ENCODE data around the gene DGKB. TPM values are rescaled to one million over a fixed set of nuclear protein-coding genes. Genes with fewer than 3 reads are reported as not detected.

DGKB gene
- total RNA-seq, 1 experiment from 2014 or later: not detected

- Mint-ChIP-seq H3K4me1 (ENCODE audit: insufficient read depth, unreplicated experiment) (no peaks in the 10 kb centered on the region), H3K36me3 (ENCODE audit: insufficient read depth, unreplicated experiment) (no peaks in the 10 kb centered on the region), H3K27me3 (ENCODE audit: insufficient read depth, unreplicated experiment) (peaks cover 12% of the 10 kb centered on the region), H3K9me3 (ENCODE audit: unreplicated experiment) (no peaks in the 10 kb centered on the region), H3K27ac (ENCODE audit: low read depth, unreplicated experiment) (no peak overlapping the region), H3K4me3 (ENCODE audit: unreplicated experiment) (no peak overlapping the region)
- BruUV-seq (replicated peaks): no TSS peak
- ChIA-PET POLR2A (no interaction called here), CTCF (no interaction called here)
- DNase-seq (ENCODE audit: unreplicated experiment): peak; percentile 16
- intact Hi-C loops (cut with micrococcal nuclease): loop anchor here (10.0 kb wide), 1 partner anchor 64 kb away; no protein-coding TSS in a partner anchor
- TF ChIP-seq CTCF (IDR thresholded peaks at IDR 0.05; ENCODE audit: unreplicated experiment): no peak
Observed at GRCh38 chr7:14598978-14599377, 303.6 kb downstream of the DGKB start.

- Mint-ChIP-seq H3K4me3 (ENCODE audit: unreplicated experiment) (no peak overlapping the region), H3K27ac (ENCODE audit: low read depth, unreplicated experiment) (no peak overlapping the region)
- no TSS peak for BruUV-seq (replicated peaks)
Observed at GRCh38 chr7:14596421-14596820, 306.1 kb downstream of the DGKB start.

GRCh38 chr7:14590206-14590605, 312.3 kb downstream of the DGKB start:
- Mint-ChIP-seq H3K4me1 (ENCODE audit: insufficient read depth, unreplicated experiment) (no peaks in the 10 kb centered on the region), H3K4me3 (ENCODE audit: unreplicated experiment) (no peak overlapping the region), H3K27ac (ENCODE audit: low read depth, unreplicated experiment) (no peak overlapping the region), H3K36me3 (ENCODE audit: insufficient read depth, unreplicated experiment) (no peaks in the 10 kb centered on the region), H3K27me3 (ENCODE audit: insufficient read depth, unreplicated experiment) (peaks cover 27% of the 10 kb centered on the region), H3K9me3 (ENCODE audit: unreplicated experiment) (no peaks in the 10 kb centered on the region)
- ChIA-PET POLR2A (no interaction called here), CTCF (no interaction called here)
- TF ChIP-seq CTCF (IDR thresholded peaks at IDR 0.05; ENCODE audit: unreplicated experiment): no peak
- intact Hi-C loops (cut with micrococcal nuclease): loop anchor here (10.0 kb wide), 1 partner anchor 55 kb away; no protein-coding TSS in a partner anchor
- no TSS peak for BruUV-seq (replicated peaks)
- DNase-seq (ENCODE audit: unreplicated experiment): no peak

More at GRCh38 chr7:14596421-14596820, 306.1 kb downstream of the DGKB start:
- Mint-ChIP-seq H3K27me3 (ENCODE audit: insufficient read depth, unreplicated experiment) (no peaks in the 10 kb centered on the region), H3K36me3 (ENCODE audit: insufficient read depth, unreplicated experiment) (no peaks in the 10 kb centered on the region), H3K4me1 (ENCODE audit: insufficient read depth, unreplicated experiment) (no peaks in the 10 kb centered on the region), H3K9me3 (ENCODE audit: unreplicated experiment) (no peaks in the 10 kb centered on the region)
- intact Hi-C loops (cut with micrococcal nuclease): loop anchor here (10.0 kb wide), 1 partner anchor 62 kb away; no protein-coding TSS in a partner anchor
- TF ChIP-seq CTCF (IDR thresholded peaks at IDR 0.05; ENCODE audit: unreplicated experiment): no peak
- peak; percentile 5 for DNase-seq (ENCODE audit: unreplicated experiment)
- CTCF ChIA-PET: no interaction called here
- POLR2A ChIA-PET: interaction anchor here (1.6 kb wide), 1 partner anchor 10 kb away, joined by 3 read pairs; no protein-coding TSS in a partner anchor

GRCh38 chr7:14585232-14585631, 317.3 kb downstream of the DGKB start:
- H3K4me3 Mint-ChIP-seq (ENCODE audit: unreplicated experiment): no peak overlapping the region
- no peak for DNase-seq (ENCODE audit: unreplicated experiment)
- intact Hi-C loops (cut with micrococcal nuclease): no loop called here
- H3K27ac Mint-ChIP-seq (ENCODE audit: low read depth, unreplicated experiment): no peak overlapping the region
- peaks cover 31% of the 10 kb centered on the region for H3K27me3 Mint-ChIP-seq (ENCODE audit: insufficient read depth, unreplicated experiment)
- no peaks in the 10 kb centered on the region for H3K36me3 Mint-ChIP-seq (ENCODE audit: insufficient read depth, unreplicated experiment)
- H3K4me1 Mint-ChIP-seq (ENCODE audit: insufficient read depth, unreplicated experiment): no peaks in the 10 kb centered on the region
- POLR2A ChIA-PET: no interaction called here
- CTCF ChIA-PET: interaction anchor here (0.6 kb wide), 1 partner anchor 1763 kb away, joined by 3 read pairs; no protein-coding TSS in a partner anchor
- BruUV-seq (replicated peaks): no TSS peak
- H3K9me3 Mint-ChIP-seq (ENCODE audit: unreplicated experiment): no peaks in the 10 kb centered on the region
- no peak for TF ChIP-seq CTCF (IDR thresholded peaks at IDR 0.05; ENCODE audit: unreplicated experiment)

All from MCF 10A (cell line).